Cardiac fibroblast (primary cell): Measurements from ENCODE around the gene BUD31.
"Not testable (repeated sequence)": the region's sequence is repeated elsewhere in the genome, so short reads cannot be mapped to it uniquely, and the experiment has no call there.

Experiments used
- DNase-seq, 2 donors: peaks; one replicate each; pipeline versions ENCODE4 v3.0.0 to v3.0.0-alpha.2; 2010; ENCODE audit warnings: low read depth in 2 of 2
- H3K4me3 ChIP-seq, 2 donors: replicated peaks in 1 of 2; 1 replicate in 1 of 2; 2 replicates in 1 of 2; pipeline ENCODE4 v1.5.1; 2011; ENCODE audit warnings: low read depth in 2 of 2, low read length in 2 of 2, mild to moderate bottlenecking in 2 of 2, moderate library complexity in 1 of 2
- TF ChIP-seq, protein P1 (sequence below): IDR thresholded peaks from one replicate; pipeline ENCODE4 v1.5.1; 2011; ENCODE audit warnings: low read depth, mild to moderate bottlenecking, low read length, inconsistent platforms

The BUD31 gene

DNA sequence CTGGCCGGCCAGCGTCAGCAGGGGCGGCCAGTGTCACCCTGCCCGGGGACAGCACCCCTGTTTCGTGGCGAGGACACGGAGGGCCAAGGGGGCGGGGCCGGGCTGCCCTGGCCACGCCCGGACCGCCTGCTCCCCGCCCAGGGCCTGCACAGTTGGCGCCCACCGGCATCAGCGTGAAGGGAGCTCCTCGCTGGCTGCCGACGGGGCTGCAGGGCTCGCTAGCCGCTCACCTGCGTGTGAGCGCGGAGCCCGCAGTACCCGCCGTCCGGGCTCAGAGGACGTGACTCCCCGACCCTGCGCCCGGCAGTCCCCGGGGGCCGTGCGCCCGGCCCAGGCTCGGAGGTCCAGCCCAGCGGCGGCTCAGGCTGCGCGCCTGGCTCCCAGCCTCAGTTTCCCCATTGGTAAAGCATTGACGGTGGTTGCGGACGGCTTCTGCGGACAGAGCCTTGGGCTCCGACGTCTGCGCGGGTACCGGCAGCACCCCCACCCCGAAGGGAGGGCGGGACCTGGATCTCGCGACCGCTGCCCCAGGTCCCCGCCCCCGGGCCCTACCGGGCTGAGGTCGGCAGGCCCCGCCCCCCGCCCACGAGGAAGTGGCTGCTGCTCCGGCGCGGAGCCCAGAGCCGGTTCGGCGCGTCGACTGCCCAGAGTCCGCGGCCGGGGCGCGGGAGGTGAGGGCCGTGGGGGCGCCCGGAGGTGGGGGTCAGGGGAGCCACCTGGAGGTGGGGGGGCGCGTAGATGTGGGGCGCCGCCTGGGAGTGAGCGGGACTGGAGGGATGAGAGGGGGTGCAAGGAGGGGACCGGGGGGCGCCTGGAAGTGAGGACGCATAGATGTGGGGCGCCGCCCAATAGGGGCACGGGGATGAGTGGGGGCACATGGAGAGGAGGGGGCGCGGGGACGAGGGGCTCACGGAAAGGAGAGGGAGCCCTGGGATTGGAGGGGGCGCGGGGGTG is 34.4 kb upstream of the BUD31 start, which contains the start of gene ARPC1B:
Gene ARPC1B (plus strand): TSS at position 620 of the 954 bp plus-strand sequence. CDS start 10,985 bp downstream, outside the sequence.
- peak within 1 kb of the TSS; percentile 81 to 85 for H3K4me3 ChIP-seq

DNA sequence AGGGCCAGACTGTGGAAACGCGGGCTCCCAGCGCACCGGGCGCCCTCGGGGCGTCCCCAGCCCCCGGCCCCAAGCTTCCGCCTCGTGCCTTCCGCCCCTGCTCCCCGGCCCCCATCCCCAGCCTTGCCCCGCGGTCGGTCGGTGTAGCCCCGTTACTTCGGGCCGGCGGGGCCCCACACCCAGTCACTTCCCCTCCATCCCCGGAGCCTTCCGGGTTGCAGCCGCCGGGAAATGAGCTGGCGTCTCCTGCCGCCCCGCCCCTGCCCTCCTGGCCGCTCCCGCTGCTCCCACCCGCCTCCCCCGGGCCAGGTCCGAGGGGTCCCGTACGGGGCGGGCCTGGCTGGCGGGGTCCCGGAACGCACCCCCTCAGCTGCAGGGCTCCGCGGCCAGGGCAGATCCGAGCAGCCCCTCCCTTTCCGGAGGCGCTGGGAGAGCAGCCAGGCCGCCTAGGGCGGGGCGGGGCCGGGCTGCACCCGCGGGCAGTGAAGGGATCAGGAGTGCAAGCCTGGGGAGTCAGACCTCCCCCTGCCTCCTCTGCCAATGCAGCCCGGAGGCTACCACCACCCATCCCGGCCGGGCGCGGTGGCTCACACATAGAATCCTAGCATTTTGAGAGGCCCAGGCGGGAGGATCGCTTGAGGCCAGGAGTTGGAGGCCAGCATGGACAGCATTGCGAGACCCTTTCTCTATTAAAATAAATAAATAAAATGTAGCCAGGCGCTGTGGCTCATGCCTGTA is 33.5 kb upstream of the BUD31 start:
- TF ChIP-seq, protein P1, sequence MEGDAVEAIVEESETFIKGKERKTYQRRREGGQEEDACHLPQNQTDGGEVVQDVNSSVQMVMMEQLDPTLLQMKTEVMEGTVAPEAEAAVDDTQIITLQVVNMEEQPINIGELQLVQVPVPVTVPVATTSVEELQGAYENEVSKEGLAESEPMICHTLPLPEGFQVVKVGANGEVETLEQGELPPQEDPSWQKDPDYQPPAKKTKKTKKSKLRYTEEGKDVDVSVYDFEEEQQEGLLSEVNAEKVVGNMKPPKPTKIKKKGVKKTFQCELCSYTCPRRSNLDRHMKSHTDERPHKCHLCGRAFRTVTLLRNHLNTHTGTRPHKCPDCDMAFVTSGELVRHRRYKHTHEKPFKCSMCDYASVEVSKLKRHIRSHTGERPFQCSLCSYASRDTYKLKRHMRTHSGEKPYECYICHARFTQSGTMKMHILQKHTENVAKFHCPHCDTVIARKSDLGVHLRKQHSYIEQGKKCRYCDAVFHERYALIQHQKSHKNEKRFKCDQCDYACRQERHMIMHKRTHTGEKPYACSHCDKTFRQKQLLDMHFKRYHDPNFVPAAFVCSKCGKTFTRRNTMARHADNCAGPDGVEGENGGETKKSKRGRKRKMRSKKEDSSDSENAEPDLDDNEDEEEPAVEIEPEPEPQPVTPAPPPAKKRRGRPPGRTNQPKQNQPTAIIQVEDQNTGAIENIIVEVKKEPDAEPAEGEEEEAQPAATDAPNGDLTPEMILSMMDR, result no peak
- peak overlapping the region; percentile 81 to 85 for H3K4me3 ChIP-seq
- peak; percentile 77 to 84 for DNase-seq

More for the DNA sequence above, 34.4 kb upstream of the BUD31 start, which contains the start of gene ARPC1B:
- TF ChIP-seq, protein P1, result no peak
- DNase-seq, result peak; percentile 71 to 85

DNA sequence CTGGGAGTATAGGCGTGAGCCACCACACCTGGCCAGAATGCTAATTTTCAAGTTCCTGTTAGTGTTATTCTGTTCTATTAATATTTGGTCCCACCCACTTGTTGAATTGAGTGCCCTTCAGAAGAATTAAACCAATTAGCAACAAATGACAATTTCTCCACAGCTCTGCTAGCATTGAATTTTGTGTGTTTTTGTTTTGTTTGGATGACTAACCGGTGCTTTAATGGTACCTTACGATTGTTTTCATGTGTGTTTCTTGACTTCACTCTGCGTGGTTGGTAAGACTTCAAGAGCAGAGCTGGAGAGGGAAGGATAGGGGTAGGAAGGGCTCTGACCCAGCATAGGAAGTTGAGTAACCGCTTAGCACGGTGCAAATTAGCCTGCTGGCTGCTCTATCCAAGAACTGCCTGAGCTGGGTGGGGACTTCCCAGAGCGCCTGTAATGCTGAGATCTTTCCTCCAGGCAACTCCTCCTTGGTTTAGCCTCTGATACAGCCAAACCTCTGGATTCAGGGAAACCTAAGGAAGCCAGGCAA is 29.7 kb upstream of the BUD31 start:
- DNase-seq, result peak; percentile 96 to 97
- TF ChIP-seq, protein P1, result no peak
- H3K4me3 ChIP-seq, result peak overlapping the region in 1 of 2 donors; percentile 3

DNA sequence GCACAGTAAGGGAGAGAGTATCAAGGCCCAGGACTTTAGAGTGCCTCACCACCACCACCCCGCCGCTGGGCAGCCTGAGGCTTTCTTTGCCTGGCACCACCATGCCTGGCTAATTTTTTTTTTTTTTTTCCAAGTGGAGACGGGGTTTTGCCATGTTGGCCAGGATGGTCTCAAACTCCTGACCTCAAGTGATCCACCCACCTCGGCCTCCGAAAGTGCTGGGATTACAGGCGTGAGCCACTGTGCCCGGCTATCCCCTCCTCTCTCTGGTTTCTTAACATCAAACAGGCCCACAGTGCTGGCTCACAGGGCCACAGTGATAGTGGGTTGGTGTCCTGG is 29.1 kb upstream of the BUD31 start:
- peak overlapping the region; percentile 3 to 27 for H3K4me3 ChIP-seq
- DNase-seq, result not testable (repeated sequence)

DNA sequence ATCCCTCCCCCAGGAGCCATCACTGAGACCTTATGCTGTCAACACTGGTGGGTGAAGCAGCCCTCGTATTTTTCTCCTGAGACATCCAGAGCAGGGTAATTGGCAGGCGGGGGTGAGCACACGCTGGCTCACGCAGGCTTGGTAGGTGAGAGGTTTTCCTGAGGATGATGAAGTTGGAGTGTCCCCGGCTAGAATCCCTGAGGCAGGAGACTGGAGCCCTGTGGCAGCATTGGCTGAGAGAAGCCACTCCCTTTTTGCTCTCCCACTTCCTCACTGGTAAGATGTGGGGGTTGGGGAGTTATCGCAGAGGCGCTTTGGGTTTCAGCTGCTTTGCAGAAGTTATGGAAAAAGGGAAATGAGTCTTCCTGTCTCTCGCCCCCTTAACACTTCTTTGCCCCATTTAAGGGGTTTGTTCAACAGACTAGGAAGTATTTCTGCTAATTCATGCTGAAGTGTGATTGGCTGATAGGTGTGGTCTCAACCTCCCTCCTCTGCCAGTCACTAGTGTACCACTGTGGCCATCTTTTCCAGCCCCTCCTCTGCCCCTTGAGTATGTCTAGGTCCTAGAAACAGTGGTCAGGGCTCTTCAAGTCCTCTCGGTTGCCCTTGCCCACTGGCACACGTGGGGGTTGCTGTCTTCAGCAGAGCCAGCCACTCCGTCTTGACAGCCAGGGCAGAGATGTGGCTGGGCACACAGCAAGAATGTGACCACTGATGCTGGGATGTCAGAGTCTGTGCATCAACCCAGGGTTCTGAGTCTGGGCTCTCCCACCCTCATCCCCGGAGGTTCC is 28.5 kb upstream of the BUD31 start:
- peak; percentile 72 to 74 for DNase-seq
- peak overlapping the region; percentile 3 to 27 for H3K4me3 ChIP-seq

DNA sequence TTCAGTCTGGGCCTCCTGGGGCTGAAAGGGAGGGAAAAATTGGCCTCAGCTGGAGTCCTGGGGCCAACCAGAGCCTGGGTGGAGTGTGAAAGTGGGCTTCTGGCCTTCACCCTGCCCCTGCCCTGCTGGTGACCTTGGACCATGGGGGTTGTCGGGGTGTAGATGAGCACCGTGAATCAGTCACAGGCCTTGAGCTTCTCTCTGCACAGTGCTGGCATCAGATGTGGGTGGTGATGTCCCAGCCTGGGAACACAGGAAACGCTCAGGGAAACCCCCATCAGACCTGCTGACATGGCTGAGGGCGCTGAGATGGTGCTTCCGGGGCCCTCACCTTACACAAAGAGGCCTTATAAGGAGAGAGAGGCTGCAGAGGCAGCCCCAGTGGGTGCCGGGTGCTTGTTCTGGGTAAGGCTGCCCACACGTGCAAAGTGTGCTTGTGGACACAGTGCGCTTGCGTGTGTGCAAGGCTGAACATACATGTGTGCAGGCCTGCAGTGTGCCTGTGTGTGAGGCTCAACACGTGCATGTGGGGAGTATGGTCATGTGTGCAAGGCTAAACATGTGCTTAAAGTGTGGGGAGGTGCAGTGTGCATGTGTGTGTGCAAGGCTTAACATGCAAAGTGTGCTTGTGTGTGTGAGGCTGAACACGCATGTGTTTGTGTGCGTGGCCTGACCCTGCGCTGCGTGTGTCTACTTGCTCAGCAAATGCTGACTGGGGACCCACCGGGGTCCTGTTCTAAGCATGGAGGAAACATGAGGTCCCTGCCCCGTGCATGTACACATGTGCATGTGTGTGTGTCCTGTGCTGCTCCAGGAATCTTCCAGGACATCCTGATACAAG is 27.7 kb upstream of the BUD31 start:
- TF ChIP-seq, protein P1, result no peak
- DNase-seq, result peak in 1 of 2 donors; percentile 80
- no peak overlapping the region for H3K4me3 ChIP-seq

More for the DNA sequence above, 28.5 kb upstream of the BUD31 start:
- TF ChIP-seq, protein P1, result no peak
